Keratinocyte (primary cell): Measurements from ENCODE around the gene ADAMTS17.

ENCODE experiments used
- EZH2 ChIP-seq: IDR thresholded peaks from one replicate; pipeline ENCODE4 v1.6.1; 2012; ENCODE audit warnings: inconsistent platforms, mild to moderate bottlenecking, low read length, moderate library complexity
- TF ChIP-seq, protein P1 (sequence below), 3 experiments: IDR thresholded peaks in 1 of 3; conservative IDR thresholded peaks in 1 of 3; optimal IDR thresholded peaks in 1 of 3; 2 replicates in 2 of 3; 3 replicates in 1 of 3; pipeline versions ENCODE3 to v1.5.1; 2011; ENCODE audit warnings: low read length in 3 of 3, mild to moderate bottlenecking in 3 of 3, moderate library complexity in 2 of 3, control low read depth in 1 of 3, inconsistent platforms in 1 of 3; ENCODE audit not compliant: insufficient read depth in 2 of 3; ENCODE audit errors: extremely low read depth in 1 of 3

DNA sequence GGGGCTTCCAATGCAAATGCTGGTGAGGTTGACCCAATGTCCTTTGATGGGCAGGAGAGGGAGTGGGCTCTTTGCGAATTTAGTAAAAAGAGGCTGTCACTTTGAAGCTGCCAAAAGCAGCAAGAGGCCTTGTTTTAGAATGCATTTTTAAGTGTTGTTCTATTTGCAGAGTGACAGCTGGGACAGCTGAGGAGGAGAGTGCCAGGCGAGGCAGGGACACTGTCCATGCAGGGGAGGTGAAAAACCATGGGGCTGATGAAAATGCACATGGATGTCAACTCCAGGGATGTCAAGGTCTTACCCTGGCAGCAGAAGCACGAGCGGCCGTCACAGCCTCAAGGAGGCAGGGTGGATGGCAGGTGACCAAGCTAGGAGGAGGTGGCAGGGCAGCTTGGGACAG lies 279.8 kb downstream of the ADAMTS17 start:
- TF ChIP-seq, protein P1, sequence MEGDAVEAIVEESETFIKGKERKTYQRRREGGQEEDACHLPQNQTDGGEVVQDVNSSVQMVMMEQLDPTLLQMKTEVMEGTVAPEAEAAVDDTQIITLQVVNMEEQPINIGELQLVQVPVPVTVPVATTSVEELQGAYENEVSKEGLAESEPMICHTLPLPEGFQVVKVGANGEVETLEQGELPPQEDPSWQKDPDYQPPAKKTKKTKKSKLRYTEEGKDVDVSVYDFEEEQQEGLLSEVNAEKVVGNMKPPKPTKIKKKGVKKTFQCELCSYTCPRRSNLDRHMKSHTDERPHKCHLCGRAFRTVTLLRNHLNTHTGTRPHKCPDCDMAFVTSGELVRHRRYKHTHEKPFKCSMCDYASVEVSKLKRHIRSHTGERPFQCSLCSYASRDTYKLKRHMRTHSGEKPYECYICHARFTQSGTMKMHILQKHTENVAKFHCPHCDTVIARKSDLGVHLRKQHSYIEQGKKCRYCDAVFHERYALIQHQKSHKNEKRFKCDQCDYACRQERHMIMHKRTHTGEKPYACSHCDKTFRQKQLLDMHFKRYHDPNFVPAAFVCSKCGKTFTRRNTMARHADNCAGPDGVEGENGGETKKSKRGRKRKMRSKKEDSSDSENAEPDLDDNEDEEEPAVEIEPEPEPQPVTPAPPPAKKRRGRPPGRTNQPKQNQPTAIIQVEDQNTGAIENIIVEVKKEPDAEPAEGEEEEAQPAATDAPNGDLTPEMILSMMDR (optimal IDR thresholded peaks at IDR 0.05 in 1 of 3, IDR thresholded peaks at IDR 0.05 in 1 of 3, conservative IDR thresholded peaks at IDR 0.05 in 1 of 3; ENCODE audit: extremely low read depth in 1 of 3, insufficient read depth in 2 of 3, low read length in 3 of 3): no peak
- no peak for TF ChIP-seq EZH2
